WTC11 (cell line): ENCODE results near the gene RPL13. TPM values are rescaled to one million over a fixed set of nuclear protein-coding genes. Genes with fewer than 3 reads are reported as not detected.
A peak's percentile ranks its signal among the peaks of the same experiment; 100 is the strongest.

Source experiments
- ATAC-seq: fragments of 200-7000 bp; cut with Tn5 transposase; 2 replicates; pipeline ENCODE4 v1.10.0; 2021; ENCODE audit warnings: mild to moderate bottlenecking, moderate library complexity
- CTCF ChIA-PET: fragments of 300-600 bp; sonication (Branson Sonifier 250); formaldehyde crosslinking; loops from one replicate; lab custom pipeline; 2021; ENCODE audit warnings: antibody characterized with exemption; lab: Charles Lee
- POLR2A ChIA-PET: fragments of 350-600 bp; sonication (Branson Sonifier 250); formaldehyde crosslinking; loops from one replicate; lab custom pipeline; 2021; ENCODE audit warnings: antibody characterized with exemption; lab: Charles Lee
- DNase-seq: peaks from one replicate; pipeline ENCODE4 v3.0.0; 2021; ENCODE audit warnings: low spot score
- H3K27ac Mint-ChIP-seq: 2 replicates; pipeline ENCODE4 v1.8.0; 2021; ENCODE audit warnings: mixed read lengths
- H3K27me3 Mint-ChIP-seq: 2 replicates; pipeline ENCODE4 v1.8.0; 2021; ENCODE audit warnings: low read depth, mild to moderate bottlenecking, moderate library complexity, mixed read lengths
- H3K36me3 Mint-ChIP-seq: 2 replicates; pipeline ENCODE4 v1.8.0; 2021; ENCODE audit warnings: mixed read lengths
- H3K4me1 Mint-ChIP-seq: 2 replicates; pipeline ENCODE4 v1.8.0; 2022; ENCODE audit warnings: mixed read lengths
- H3K4me3 Mint-ChIP-seq: 2 replicates; pipeline ENCODE4 v1.8.0; 2021; ENCODE audit warnings: mild to moderate bottlenecking, moderate library complexity, mixed read lengths
- H3K9me3 Mint-ChIP-seq: 2 replicates; pipeline ENCODE4 v1.8.0; 2021; ENCODE audit warnings: mixed read lengths
- AR ChIP-seq: fragments of 250-450 bp; sonication (Bioruptor Pico); IDR thresholded peaks from 2 replicates; pipeline ENCODE4 v1.9.0; 2021; ENCODE audit warnings: mild to moderate bottlenecking
- ARID4B ChIP-seq: sonication (generic); formaldehyde crosslinking; IDR thresholded peaks from 2 replicates; pipeline ENCODE4 v1.8.0; 2023; ENCODE audit warnings: missing genetic modification reagents, mild to moderate bottlenecking, borderline replicate concordance
- CDX4 ChIP-seq: fragments of 250-450 bp; sonication (Bioruptor Pico); IDR thresholded peaks from 2 replicates; pipeline ENCODE4 v1.9.0; 2021; ENCODE audit warnings: moderate library complexity, mild to moderate bottlenecking, inconsistent platforms, borderline replicate concordance
- CREB1 ChIP-seq: sonication (generic); formaldehyde crosslinking; IDR thresholded peaks from 2 replicates; pipeline ENCODE4 v1.8.0; 2023; ENCODE audit warnings: mild to moderate bottlenecking, missing genetic modification reagents
- CREM ChIP-seq: sonication (generic); formaldehyde crosslinking; IDR thresholded peaks from 2 replicates; pipeline ENCODE4 v1.8.1; 2022; ENCODE audit warnings: mild to moderate bottlenecking, missing genetic modification reagents, moderate library complexity
- CTCF ChIP-seq: fragments of 200-600 bp; IDR thresholded peaks from 2 replicates; pipeline ENCODE4 v1.8.0; 2022; ENCODE audit warnings: antibody characterized with exemption
- EMX1 ChIP-seq: fragments of 250-450 bp; sonication (Bioruptor Pico); IDR thresholded peaks from 2 replicates; pipeline ENCODE4 v1.8.0; 2021; ENCODE audit warnings: mild to moderate bottlenecking
- ESRRA ChIP-seq: sonication (generic); formaldehyde crosslinking; IDR thresholded peaks from 2 replicates; pipeline ENCODE4 v1.8.1; 2022; ENCODE audit warnings: mild to moderate bottlenecking, missing genetic modification reagents, borderline replicate concordance
- FOXP1 ChIP-seq: sonication (generic); formaldehyde crosslinking; IDR thresholded peaks from 2 replicates; pipeline ENCODE4 v1.8.0; 2022; ENCODE audit warnings: missing genetic modification reagents, mild to moderate bottlenecking, moderate library complexity, borderline replicate concordance
- GABPB1 ChIP-seq: sonication (generic); formaldehyde crosslinking; IDR thresholded peaks from 2 replicates; pipeline ENCODE4 v1.8.1; 2023; ENCODE audit warnings: mild to moderate bottlenecking, missing genetic modification reagents
- HMGA2 ChIP-seq: fragments of 250-450 bp; sonication (Bioruptor Pico); IDR thresholded peaks from 2 replicates; pipeline ENCODE4 v1.4.0; 2021; ENCODE audit warnings: mild to moderate bottlenecking, moderate library complexity
- IRF2 ChIP-seq: sonication (generic); formaldehyde crosslinking; IDR thresholded peaks from 2 replicates; pipeline ENCODE4 v1.8.0; 2022; ENCODE audit warnings: low read depth, missing genetic modification reagents, borderline replicate concordance
- JAZF1 ChIP-seq: fragments of 250-450 bp; sonication (Bioruptor Pico); IDR thresholded peaks from 2 replicates; pipeline ENCODE4 v1.9.0; 2021; ENCODE audit warnings: moderate library complexity, mild to moderate bottlenecking, inconsistent platforms
- KAT7 ChIP-seq: sonication (generic); formaldehyde crosslinking; IDR thresholded peaks from 2 replicates; pipeline ENCODE4 v1.8.1; 2023; ENCODE audit warnings: missing genetic modification reagents, mild to moderate bottlenecking, borderline replicate concordance
- MXD4 ChIP-seq: fragments of 250-450 bp; sonication (Bioruptor Pico); IDR thresholded peaks from 2 replicates; pipeline ENCODE4 v1.8.0; 2021; ENCODE audit warnings: mild to moderate bottlenecking, moderate library complexity, borderline replicate concordance
- NFATC4 ChIP-seq: fragments of 250-450 bp; sonication (Bioruptor Pico); IDR thresholded peaks from 2 replicates; pipeline ENCODE4 v1.9.0; 2021; ENCODE audit warnings: mild to moderate bottlenecking
- TP53 ChIP-seq: sonication (generic); formaldehyde crosslinking; IDR thresholded peaks from 2 replicates; pipeline ENCODE4 v1.8.1; 2023; ENCODE audit warnings: mild to moderate bottlenecking, missing genetic modification reagents
- USF1 ChIP-seq: sonication (generic); formaldehyde crosslinking; IDR thresholded peaks from 2 replicates; pipeline ENCODE4 v1.8.0; 2022; ENCODE audit warnings: mild to moderate bottlenecking, missing genetic modification reagents
- ZBTB43 ChIP-seq: sonication (generic); formaldehyde crosslinking; IDR thresholded peaks from 2 replicates; pipeline ENCODE4 v1.8.1; 2023; ENCODE audit warnings: mild to moderate bottlenecking, missing genetic modification reagents
- ZMAT4 ChIP-seq: fragments of 250-450 bp; sonication (Bioruptor Pico); IDR thresholded peaks from 2 replicates; pipeline ENCODE4 v1.9.0; 2021; ENCODE audit warnings: mild to moderate bottlenecking
- ZNF138 ChIP-seq: sonication (generic); formaldehyde crosslinking; conservative IDR thresholded peaks from 2 replicates; pipeline ENCODE4 v1.8.1; 2022; ENCODE audit warnings: mild to moderate bottlenecking, moderate library complexity, missing genetic modification reagents
- ZNF232 ChIP-seq: sonication (generic); formaldehyde crosslinking; IDR thresholded peaks from 2 replicates; pipeline ENCODE4 v1.8.0; 2022; ENCODE audit warnings: mild to moderate bottlenecking, missing genetic modification reagents
- ZNF423 ChIP-seq: fragments of 250-450 bp; sonication (Bioruptor Pico); IDR thresholded peaks from 2 replicates; pipeline ENCODE4 v2.1.2; 2022; ENCODE audit warnings: mild to moderate bottlenecking, moderate library complexity
- ZNF671 ChIP-seq: fragments of 250-450 bp; sonication (Bioruptor Pico); IDR thresholded peaks from 2 replicates; pipeline ENCODE4 v1.8.0; 2021; ENCODE audit warnings: mild to moderate bottlenecking
- total RNA-seq: library from RNA; stranded (reverse); gene quantifications from 3 replicates; pipeline ENCODE4 v1.2.3, GENCODE V29; 2021

The RPL13 gene
- total RNA-seq, 1 experiment from 2014 or later, result 2,631 TPM

GRCh38 chr16:89564476-89565255, 4.2 kb downstream of the RPL13 start:
- no peaks in the 10 kb centered on the region; the same call in 1 of the 2 replicates for H3K27me3 Mint-ChIP-seq
- peaks cover 33% of the 10 kb centered on the region for H3K36me3 Mint-ChIP-seq
- no peaks in the 10 kb centered on the region for H3K9me3 Mint-ChIP-seq
- peak overlapping the region; percentile 96 for H3K27ac Mint-ChIP-seq
- ChIA-PET CTCF (interaction anchor here (1.3 to 2.0 kb wide), 8 partner anchors 9 to 394 kb away, joined by 5 to 19 read pairs (median 10); partner anchors contain the start of genes CDH15, CPNE7 and DPEP1), POLR2A (interaction anchor here (0.7 to 2.0 kb wide), 3 partner anchors 9 to 135 kb away, joined by 3 to 7 read pairs (median 5); no protein-coding TSS in a partner anchor)
- H3K4me1 Mint-ChIP-seq, result peaks cover 50% of the 10 kb centered on the region
- H3K4me3 Mint-ChIP-seq, result peak overlapping the region; percentile 99
- DNase-seq (peak; percentile 58), ATAC-seq (peak; percentile 33)
- no peak for TF ChIP-seq ZNF423 (CRISPR knock-in tag)
- TF ChIP-seq GABPB1 (CRISPR knock-in tag), result peak; percentile 59
- TF ChIP-seq USF1 (CRISPR knock-in tag), result peak; percentile 55; the same call in 1 of the 2 replicates
- peak; percentile 86 for TF ChIP-seq EMX1 (CRISPR knock-in tag)
- TF ChIP-seq CREB1, result 0 out of 2 replicates have a peak, but pooled peaks have one; percentile 42
- peak; percentile 69; the same call in 1 of the 2 replicates for TF ChIP-seq ZNF138 (CRISPR knock-in tag)
- peak; percentile 76; the same call in 1 of the 2 replicates for TF ChIP-seq AR (CRISPR knock-in tag)
- TF ChIP-seq TP53, result peak; percentile 61; the same call in 1 of the 2 replicates
- TF ChIP-seq ZNF232 (CRISPR knock-in tag), result no peak; the same call in 1 of the 2 replicates
- TF ChIP-seq CDX4 (CRISPR knock-in tag), result no peak
- no peak for TF ChIP-seq CTCF
- TF ChIP-seq ESRRA (CRISPR knock-in tag), result 0 out of 2 replicates have a peak, but pooled peaks have one; percentile 41
- TF ChIP-seq NFATC4 (CRISPR knock-in tag), result peak; percentile 89
- TF ChIP-seq HMGA2 (CRISPR knock-in tag), result no peak
- no peak for TF ChIP-seq FOXP1
- no peak for TF ChIP-seq ZBTB43 (CRISPR knock-in tag)
- TF ChIP-seq ARID4B (CRISPR knock-in tag), result peak; percentile 76; the same call in 1 of the 2 replicates
- TF ChIP-seq CREM (CRISPR knock-in tag), result 0 out of 2 replicates have a peak, but pooled peaks have one; percentile 1
- TF ChIP-seq JAZF1, result no peak
- TF ChIP-seq IRF2 (CRISPR knock-in tag), result no peak
- peak; percentile 80 for TF ChIP-seq ZNF671 (CRISPR knock-in tag)
- TF ChIP-seq MXD4 (CRISPR knock-in tag), result no peak
- TF ChIP-seq KAT7 (CRISPR knock-in tag), result no peak
- TF ChIP-seq ZMAT4, result 0 out of 2 replicates have a peak, but pooled peaks have one; percentile 24
